ENCODE measurements around the gene CNBP.
"Not testable (repeated sequence)": the region's sequence is repeated elsewhere in the genome, so short reads cannot be mapped to it uniquely, and the experiment has no call there.

The CNBP gene

DNA sequence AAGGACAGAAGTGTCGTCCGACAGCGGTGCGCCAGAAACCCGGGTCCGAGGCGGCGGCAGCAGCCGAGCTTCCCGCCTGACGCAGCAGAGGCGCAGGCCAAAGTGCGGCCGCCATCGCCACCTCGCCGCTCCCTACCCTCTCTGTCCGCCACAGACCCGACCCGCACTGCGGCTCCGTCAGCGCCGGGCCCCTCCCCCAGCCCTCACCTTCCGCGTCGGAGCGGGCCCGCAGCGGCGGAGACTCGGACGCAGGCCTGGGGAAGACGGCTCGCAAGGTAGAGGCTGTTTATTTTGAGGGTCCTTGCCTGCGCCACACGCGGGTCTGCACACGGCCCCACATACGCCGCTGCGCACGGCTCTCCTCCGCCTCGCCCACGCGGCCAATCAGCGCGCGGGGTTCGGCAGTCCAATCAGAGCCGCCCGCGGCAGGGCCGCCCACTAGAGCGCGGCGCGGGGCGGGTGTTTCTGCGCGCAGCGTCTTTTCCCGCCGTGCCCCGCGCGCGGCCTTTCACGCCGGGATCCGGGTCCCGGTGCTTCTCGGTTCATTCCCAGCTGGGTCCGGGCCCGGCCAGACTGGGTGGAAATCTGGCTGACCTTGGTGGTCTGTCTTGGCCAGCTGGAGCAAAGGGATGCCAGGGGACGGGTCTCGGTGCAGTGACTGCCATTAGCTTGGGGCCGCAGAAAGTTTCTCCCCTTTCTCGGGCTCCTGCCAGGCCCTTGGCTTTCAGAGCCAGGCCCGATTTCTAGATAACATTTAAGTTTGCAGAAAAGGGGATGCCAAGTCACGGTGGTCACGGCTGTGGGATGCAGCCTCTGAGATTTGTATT is at the start of gene CNBP:
TSS of gene CNBP (minus strand) at position 328 of the 827 bp plus-strand sequence. CDS start 12,139 bp downstream, outside the sequence.
- DNase-seq, result peak; percentile 88 to 90

DNA sequence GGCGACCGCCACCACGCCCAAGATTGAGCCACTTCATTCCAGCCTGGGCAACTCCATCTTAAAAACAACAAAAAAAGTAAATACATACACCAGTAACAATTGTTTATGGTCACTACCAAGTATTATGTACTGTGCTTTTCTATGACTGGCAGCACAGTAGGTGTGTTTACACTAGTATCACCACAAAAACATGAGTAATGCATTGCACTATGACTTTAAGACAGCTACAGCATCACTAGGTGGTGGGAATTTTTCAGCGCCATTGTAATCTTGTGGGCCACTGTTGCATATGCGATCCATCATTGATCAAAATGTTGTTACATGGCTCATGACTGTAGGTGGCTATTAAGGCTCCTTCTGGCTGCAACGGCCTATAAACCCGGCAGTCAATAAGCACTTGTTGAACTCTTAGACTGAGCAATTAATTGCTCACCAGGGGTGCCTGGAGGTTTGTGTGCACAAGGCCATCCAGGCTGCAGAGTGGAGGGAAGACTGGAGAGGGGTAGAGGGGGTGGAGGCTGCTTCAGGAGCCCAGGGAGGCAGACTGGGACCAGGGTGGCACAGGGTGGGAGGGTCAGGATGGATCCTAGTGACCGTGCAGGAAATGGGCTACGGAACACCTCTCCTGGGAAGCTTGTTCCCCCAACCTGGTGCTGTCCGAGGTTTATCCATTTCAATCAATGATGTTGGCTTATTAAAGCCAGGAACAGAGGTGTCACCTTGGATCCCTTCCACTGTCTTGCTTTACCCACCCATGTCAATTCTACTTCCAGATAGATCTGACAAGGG is 47.8 kb upstream of the CNBP start:
- DNase-seq, result no peak

GRCh38 chr3:129230311-129231019 is 46.8 kb upstream of the CNBP start:
- no peak for DNase-seq

- DNase-seq, result no peak
Observed at GRCh38 chr3:129228891-129229585, 45.3 kb upstream of the CNBP start.

- no peak for DNase-seq
Observed at GRCh38 chr3:129226374-129226773, 42.7 kb upstream of the CNBP start.

- no peak for DNase-seq
Observed at GRCh38 chr3:129224984-129225393, 41.3 kb upstream of the CNBP start.

GRCh38 chr3:129224387-129224786 is 40.7 kb upstream of the CNBP start:
- not testable (repeated sequence) for DNase-seq

- DNase-seq, result no peak
Observed at GRCh38 chr3:129218742-129219141, 35.0 kb upstream of the CNBP start.

GRCh38 chr3:129213238-129213637 is 29.5 kb upstream of the CNBP start:
- no peak for DNase-seq

- no peak for DNase-seq
Observed at GRCh38 chr3:129211772-129212171, 28.1 kb upstream of the CNBP start.

GRCh38 chr3:129211345-129211744 is 27.6 kb upstream of the CNBP start:
- DNase-seq, result no peak

DNA sequence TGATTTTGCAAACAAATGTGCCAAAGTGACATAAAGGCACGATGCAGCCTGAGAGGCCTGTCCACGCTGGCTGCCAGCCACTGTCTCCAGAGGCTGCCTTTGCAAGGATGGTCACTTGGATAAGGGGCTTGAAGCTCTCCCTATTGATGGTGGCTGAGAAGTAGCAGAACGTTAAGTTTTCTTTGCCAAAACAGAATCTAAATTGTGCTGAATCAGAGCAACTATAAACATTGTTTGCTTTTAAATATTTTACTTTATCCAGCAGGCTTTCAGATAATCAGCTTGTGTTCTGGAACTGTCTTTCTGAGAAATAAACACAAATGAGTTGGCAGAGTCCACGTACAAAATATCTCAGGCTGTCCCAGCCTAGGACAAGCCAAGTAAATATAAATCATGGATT is 23.8 kb upstream of the CNBP start:
- no peak for DNase-seq

- DNase-seq, result no peak
Observed at GRCh38 chr3:129205109-129205832, 21.6 kb upstream of the CNBP start.

DNA sequence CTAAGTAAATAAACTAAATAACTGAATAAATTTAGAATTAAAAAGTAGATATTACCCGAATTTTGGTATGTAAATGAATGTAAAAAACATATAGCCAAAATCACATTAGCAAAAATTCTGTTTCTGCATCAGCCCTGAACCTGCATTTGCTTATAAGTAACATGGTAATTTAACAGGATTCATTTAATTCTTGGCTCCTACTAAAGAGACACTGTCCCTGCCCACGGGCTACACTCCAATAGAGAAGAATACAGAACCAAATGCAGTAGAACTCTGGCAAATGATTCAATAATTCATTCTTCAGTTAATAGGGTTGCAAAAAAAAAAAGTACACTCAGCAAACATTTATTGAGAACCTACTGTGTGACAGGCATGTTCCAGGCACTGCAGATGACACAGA is 20.8 kb upstream of the CNBP start:
- DNase-seq, result no peak

GRCh38 chr3:129199366-129199765 is 15.7 kb upstream of the CNBP start:
- no peak for DNase-seq

- no peak for DNase-seq
Observed at GRCh38 chr3:129197321-129197720, 13.6 kb upstream of the CNBP start.

GRCh38 chr3:129196601-129197000 is 12.9 kb upstream of the CNBP start:
- DNase-seq, result no peak

DNA sequence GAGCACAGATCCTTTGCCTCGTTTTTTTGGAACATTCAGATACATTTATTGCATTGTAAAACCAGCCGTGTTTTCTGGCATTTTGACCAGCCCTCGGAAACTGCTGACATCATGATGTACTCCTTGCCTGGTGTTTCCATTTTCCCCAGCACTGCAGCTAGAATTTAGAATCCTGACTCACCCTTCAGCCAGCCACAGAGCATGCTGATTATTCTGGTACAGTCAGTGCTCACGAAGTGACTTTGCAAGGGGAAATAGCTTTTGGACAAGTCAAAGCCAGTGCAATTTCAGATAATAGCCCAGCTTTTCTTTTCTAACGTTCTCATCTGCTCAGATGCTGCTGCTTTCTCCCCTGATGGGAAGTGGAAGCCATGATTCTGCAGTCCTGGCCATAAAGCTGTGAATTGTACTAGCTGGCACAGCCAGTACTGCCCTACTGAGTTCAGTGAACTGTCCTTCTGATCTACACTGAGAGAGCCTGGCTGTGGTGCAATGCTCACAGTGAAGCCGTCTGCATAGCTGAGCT is 12.1 kb upstream of the CNBP start:
- DNase-seq, result no peak

- DNase-seq, result not testable (repeated sequence)
Observed at GRCh38 chr3:129189793-129190192, 6.1 kb upstream of the CNBP start.

GRCh38 chr3:129187857-129188256 is 4.2 kb upstream of the CNBP start:
- no peak for DNase-seq

- DNase-seq, result no peak
Observed at GRCh38 chr3:129185783-129186182, 2.1 kb upstream of the CNBP start.

Measured in activated CD4-positive, alpha-beta T cell treated with anti-CD3 and anti-CD28 coated beads, Interleukin-2, amount 50 U/mL, for 4 hours (primary cell).